ENCODE data around the gene SLC28A2.

Gene SLC28A2

DNA sequence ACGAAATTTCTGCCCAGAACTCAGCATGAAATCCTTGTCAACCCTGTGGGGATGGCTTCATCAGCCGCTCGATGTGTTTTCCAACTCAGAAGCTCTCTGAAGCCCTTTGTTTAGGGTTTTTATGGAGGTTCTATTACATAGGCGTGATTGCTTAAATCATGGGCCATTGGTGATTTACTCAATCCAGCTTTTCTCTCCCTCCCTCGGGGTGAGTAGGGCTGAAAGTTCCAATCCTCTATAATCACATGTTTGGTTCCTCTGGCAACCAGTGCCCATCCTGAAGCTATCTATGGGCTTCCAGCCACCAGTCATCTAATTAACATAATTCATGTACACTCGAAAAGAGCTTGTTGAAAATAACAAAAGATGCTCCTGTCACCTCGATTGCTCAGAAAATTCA is 74.7 kb downstream of the SLC28A2 start:
- TF ChIP-seq CTCF (conservative IDR thresholded peaks at IDR 0.05; ENCODE audit: low read length): no peak
- H3K4me3 ChIP-seq (ENCODE audit: low read length): no peak overlapping the region
- no peak for DNase-seq (ENCODE audit: low read depth)
